Endothelial cell of umbilical vein (primary cell): ENCODE results near the gene SAMD14. TPM values are rescaled to one million over a fixed set of nuclear protein-coding genes. Genes with fewer than 3 reads are reported as not detected.

Experiments
- BruUV-seq: library from RNA; stranded (reverse); fragments of 400-500 nt; replicated peaks from 2 replicates; lab custom pipeline; 2021; lab: Mats Ljungman, UMichigan
- CTCF ChIA-PET: fragments of 300-600, 350-600 bp; sonication (Branson Sonifier 250); formaldehyde crosslinking; loops from one replicate; lab custom pipeline; 2021; ENCODE audit warnings: antibody characterized with exemption, inconsistent platforms; lab: Charles Lee
- POLR2A ChIA-PET: fragments of 300-600, 350-600 bp; sonication (Branson Sonifier 250); formaldehyde crosslinking; loops from one replicate; lab custom pipeline; 2021; ENCODE audit warnings: antibody characterized with exemption, inconsistent platforms; lab: Charles Lee
- DNase-seq: peaks from one replicate; pipeline ENCODE4 v3.0.0-alpha.2; 2011; ENCODE audit warnings: low read depth, low spot score
- FAIRE-seq: peaks from 2 replicates; lab custom pipeline; 2011; peaks lifted over from hg19 to GRCh38; lab: Jason Lieb, UNC
- H2AFZ ChIP-seq: 2 replicates; pipeline ENCODE4 v1.6.0; 2012; ENCODE audit warnings: low read depth, low read length, control low read depth, inconsistent platforms
- H3K27ac ChIP-seq: 2 replicates; pipeline ENCODE4 v1.5.1; 2011; ENCODE audit warnings: low read depth, mild to moderate bottlenecking, control low read depth, low read length, moderate library complexity; ENCODE audit not compliant: insufficient read depth
- H3K27me3 ChIP-seq, 2 experiments: 2 replicates each; pipeline versions ENCODE4 v1.6.0 to v1.6.1; 2011; ENCODE audit warnings: low read length in 2 of 2, mixed read lengths in 1 of 2; ENCODE audit not compliant: control insufficient read depth in 2 of 2, insufficient read depth in 2 of 2
- H3K36me3 ChIP-seq, 2 experiments: 2 replicates in 1 of 2; 3 replicates in 1 of 2; pipeline ENCODE4 v1.5.1; 2011; ENCODE audit warnings: low read length in 2 of 2, mild to moderate bottlenecking in 1 of 2, moderate library complexity in 1 of 2; ENCODE audit not compliant: control insufficient read depth in 2 of 2, insufficient read depth in 2 of 2; ENCODE audit errors: extremely low read depth in 1 of 2
- H3K4me1 ChIP-seq: 3 replicates; pipeline ENCODE4 v1.5.1; 2011; ENCODE audit warnings: mild to moderate bottlenecking, low read length; ENCODE audit not compliant: control insufficient read depth, insufficient read depth; ENCODE audit errors: extremely low read depth
- H3K4me2 ChIP-seq: 2 replicates; pipeline ENCODE4 v1.6.1; 2011; ENCODE audit warnings: low read length, control low read depth, mixed read lengths; ENCODE audit not compliant: insufficient read depth
- H3K4me3 ChIP-seq, 3 experiments: fragments of 200-600 bp in 1 of 3; sonication (generic), shearing (Covaris generic) in 1 of 3; replicated peaks in 1 of 3; 2 replicates each; pipeline ENCODE4 v1.5.1; 2011 to 2016; ENCODE audit warnings: control low read depth in 3 of 3, low read length in 3 of 3, mild to moderate bottlenecking in 2 of 3, inconsistent platforms in 1 of 3, low read depth in 1 of 3, moderate library complexity in 1 of 3; ENCODE audit not compliant: insufficient read depth in 1 of 3
- H3K79me2 ChIP-seq: 2 replicates; pipeline ENCODE4 v1.6.0; 2012; ENCODE audit warnings: low read length, inconsistent platforms; ENCODE audit not compliant: control insufficient read depth, insufficient read depth
- H3K9ac ChIP-seq: replicated peaks from 2 replicates; pipeline ENCODE3; 2011; ENCODE audit warnings: low read length, control low read depth; ENCODE audit not compliant: insufficient read depth; ENCODE audit errors: extremely low read depth
- H3K9me1 ChIP-seq: replicated peaks from 3 replicates; pipeline ENCODE4 v1.6.0; 2011; ENCODE audit warnings: mild to moderate bottlenecking, low read length; ENCODE audit not compliant: control insufficient read depth, insufficient read depth; ENCODE audit errors: extremely low read depth
- H3K9me3 ChIP-seq: replicated peaks from 2 replicates; pipeline ENCODE4 v1.5.1; 2012; ENCODE audit warnings: low read length, inconsistent platforms; ENCODE audit not compliant: control insufficient read depth, insufficient read depth
- H4K20me1 ChIP-seq: replicated peaks from 2 replicates; pipeline ENCODE3; 2011; ENCODE audit warnings: mild to moderate bottlenecking, low read length; ENCODE audit not compliant: control insufficient read depth, insufficient read depth; ENCODE audit errors: extremely low read depth
- EZH2 ChIP-seq: IDR thresholded peaks from 2 replicates; pipeline ENCODE4 v1.6.1; 2012; ENCODE audit warnings: borderline replicate concordance, low read depth, mild to moderate bottlenecking, moderate library complexity, low read length, inconsistent platforms; ENCODE audit not compliant: severe bottlenecking
- FOS ChIP-seq: IDR thresholded peaks from 2 replicates; pipeline ENCODE4 v1.6.1; 2011; ENCODE audit warnings: mild to moderate bottlenecking, low read length, moderate library complexity, borderline replicate concordance; ENCODE audit not compliant: insufficient read depth
- GATA2 ChIP-seq: IDR thresholded peaks from 2 replicates; pipeline ENCODE4 v1.7.0; 2011; ENCODE audit warnings: low read depth, mild to moderate bottlenecking, moderate library complexity, mixed read lengths, low read length; ENCODE audit not compliant: insufficient read length, insufficient read depth
- JUN ChIP-seq: IDR thresholded peaks from 2 replicates; pipeline ENCODE4 v1.6.1; 2011; ENCODE audit warnings: borderline replicate concordance, low read depth; ENCODE audit not compliant: insufficient read length, insufficient read depth
- MYC ChIP-seq: IDR thresholded peaks from one replicate; pipeline ENCODE4 v1.6.1; 2011; ENCODE audit warnings: mild to moderate bottlenecking, low read depth, low read length
- POLR2A ChIP-seq: IDR thresholded peaks from 2 replicates; pipeline ENCODE4 v1.6.1; 2012; ENCODE audit warnings: low read depth, mild to moderate bottlenecking, control low read depth, low read length
- POLR2AphosphoS5 ChIP-seq: IDR thresholded peaks from 2 replicates; pipeline ENCODE4 v1.6.1; 2012; ENCODE audit warnings: low read depth, mild to moderate bottlenecking, control low read depth, low read length, moderate library complexity; ENCODE audit not compliant: insufficient read depth
- dilution Hi-C: fragments of 300-500 bp; cut with MboI; formaldehyde crosslinking; loops from one replicate; pipeline ENCODE4 v1.15.0; 2019; ENCODE audit warnings: low sequenced_read_pairs; ENCODE audit not compliant: extremely low pct_ligation_motif_present
- intact Hi-C: fragments of 100-400 bp; cut with micrococcal nuclease; formaldehyde crosslinking; loops from one replicate; pipeline ENCODE4 v1.10.0; 2022
- polyA plus RNA-seq, 4 experiments: library from polyadenylated mRNA; depleted of rRNA in 3 of 4; stranded (reverse) in 3 of 4; unstranded in 1 of 4; fragments of >200 nt; gene quantifications; 2 replicates each; pipeline versions ENCODE4 v1.2.1 to v1.2.3, GENCODE V29; 2011 to 2012; ENCODE audit warnings: missing spikeins in 1 of 4
- total RNA-seq: library from RNA; stranded (reverse); gene quantifications from 2 replicates; pipeline ENCODE4 v1.2.3, GENCODE V29; 2021
- TF ChIP-seq, protein P1 (sequence below): IDR thresholded peaks from 2 replicates; pipeline ENCODE4 v1.6.1; 2011; ENCODE audit not compliant: insufficient read depth, insufficient read length
- TF ChIP-seq, protein P2 (sequence below), 2 donors: IDR thresholded peaks; 1 replicate in 1 of 2; 2 replicates in 1 of 2; pipeline ENCODE4 v1.5.1; 2011; ENCODE audit warnings: low read length in 2 of 2, mild to moderate bottlenecking in 2 of 2, moderate library complexity in 2 of 2, control low read depth in 1 of 2, inconsistent platforms in 1 of 2, low read depth in 1 of 2; ENCODE audit not compliant: insufficient read depth in 1 of 2; ENCODE audit errors: extremely low read depth in 1 of 2

Gene SAMD14
- total and polyA plus RNA-seq, 2 donors (not counting 3 experiments of a cell fraction or from before 2014, with no cell fraction given), result 6.8 to 15.6 TPM

DNA sequence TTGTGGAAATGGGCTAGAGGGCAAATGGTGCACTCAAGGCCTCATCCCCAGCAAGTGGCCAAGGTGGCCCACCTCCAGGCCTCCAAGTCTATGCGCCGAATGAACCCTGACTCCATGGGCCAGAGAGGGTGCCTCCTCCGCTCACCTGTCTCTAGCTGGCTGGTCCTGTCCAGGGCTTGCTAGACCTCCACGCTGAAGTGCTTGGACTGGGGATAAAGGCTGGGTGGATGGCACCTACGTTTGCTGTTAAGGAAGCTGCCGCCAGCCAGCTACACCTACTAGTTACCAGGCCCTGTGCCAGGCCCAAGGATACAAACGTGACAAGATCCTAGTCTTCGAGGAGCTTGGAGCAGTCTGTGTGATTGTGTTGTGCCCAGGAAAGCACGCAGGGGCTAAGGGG is 35.1 kb upstream of the SAMD14 start:
- H3K4me3 ChIP-seq, result no peak overlapping the region
- dilution Hi-C loops, result no loop called here

More for the DNA sequence above, 35.1 kb upstream of the SAMD14 start:
- H3K9me3 ChIP-seq, result no peaks in the 10 kb centered on the region
- intact Hi-C loops, result no loop called here
- no peaks in the 10 kb centered on the region for H3K36me3 ChIP-seq
- no peaks in the 10 kb centered on the region for H4K20me1 ChIP-seq
- POLR2A ChIA-PET, result interaction anchor here (0.5 kb wide), 1 partner anchor 889 kb away, joined by 10 read pairs; no protein-coding TSS in a partner anchor
- H3K9me1 ChIP-seq, result no peaks in the 10 kb centered on the region
- CTCF ChIA-PET, result interaction anchor here (0.6 to 3.6 kb wide), 5 partner anchors 9 to 35 kb away, joined by 3 to 15 read pairs (median 6); no protein-coding TSS in a partner anchor
- no TSS peak for BruUV-seq
- no peak overlapping the region for H3K9ac ChIP-seq
- DNase-seq (no peak), FAIRE-seq (no peak)
- TF ChIP-seq POLR2A, result no peak
- no peak for TF ChIP-seq FOS
- TF ChIP-seq, protein P1, sequence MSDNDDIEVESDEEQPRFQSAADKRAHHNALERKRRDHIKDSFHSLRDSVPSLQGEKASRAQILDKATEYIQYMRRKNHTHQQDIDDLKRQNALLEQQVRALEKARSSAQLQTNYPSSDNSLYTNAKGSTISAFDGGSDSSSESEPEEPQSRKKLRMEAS, result no peak
- TF ChIP-seq JUN, result no peak
- no peak for TF ChIP-seq POLR2AphosphoS5
- no peak for TF ChIP-seq MYC
- TF ChIP-seq EZH2, result no peak
- no peak for TF ChIP-seq GATA2
- TF ChIP-seq, protein P2, sequence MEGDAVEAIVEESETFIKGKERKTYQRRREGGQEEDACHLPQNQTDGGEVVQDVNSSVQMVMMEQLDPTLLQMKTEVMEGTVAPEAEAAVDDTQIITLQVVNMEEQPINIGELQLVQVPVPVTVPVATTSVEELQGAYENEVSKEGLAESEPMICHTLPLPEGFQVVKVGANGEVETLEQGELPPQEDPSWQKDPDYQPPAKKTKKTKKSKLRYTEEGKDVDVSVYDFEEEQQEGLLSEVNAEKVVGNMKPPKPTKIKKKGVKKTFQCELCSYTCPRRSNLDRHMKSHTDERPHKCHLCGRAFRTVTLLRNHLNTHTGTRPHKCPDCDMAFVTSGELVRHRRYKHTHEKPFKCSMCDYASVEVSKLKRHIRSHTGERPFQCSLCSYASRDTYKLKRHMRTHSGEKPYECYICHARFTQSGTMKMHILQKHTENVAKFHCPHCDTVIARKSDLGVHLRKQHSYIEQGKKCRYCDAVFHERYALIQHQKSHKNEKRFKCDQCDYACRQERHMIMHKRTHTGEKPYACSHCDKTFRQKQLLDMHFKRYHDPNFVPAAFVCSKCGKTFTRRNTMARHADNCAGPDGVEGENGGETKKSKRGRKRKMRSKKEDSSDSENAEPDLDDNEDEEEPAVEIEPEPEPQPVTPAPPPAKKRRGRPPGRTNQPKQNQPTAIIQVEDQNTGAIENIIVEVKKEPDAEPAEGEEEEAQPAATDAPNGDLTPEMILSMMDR (IDR thresholded peaks at IDR 0.05; ENCODE audit: extremely low read depth in 1 of 2, insufficient read depth in 1 of 2, low read depth in 1 of 2, low read length in 2 of 2), result no peak
- H3K4me1 ChIP-seq, result peaks cover 6% of the 10 kb centered on the region
- no peak overlapping the region for H3K4me2 ChIP-seq
- H2AFZ ChIP-seq, result no peak overlapping the region
- H3K79me2 ChIP-seq, result no peaks in the 10 kb centered on the region
- no peak overlapping the region for H3K27ac ChIP-seq
- H3K27me3 ChIP-seq, result no peaks in the 10 kb centered on the region
